ENCODE measurements around the gene KLHL15.
A peak's percentile ranks its signal among the peaks of the same experiment; 100 is the strongest.

Gene KLHL15

DNA sequence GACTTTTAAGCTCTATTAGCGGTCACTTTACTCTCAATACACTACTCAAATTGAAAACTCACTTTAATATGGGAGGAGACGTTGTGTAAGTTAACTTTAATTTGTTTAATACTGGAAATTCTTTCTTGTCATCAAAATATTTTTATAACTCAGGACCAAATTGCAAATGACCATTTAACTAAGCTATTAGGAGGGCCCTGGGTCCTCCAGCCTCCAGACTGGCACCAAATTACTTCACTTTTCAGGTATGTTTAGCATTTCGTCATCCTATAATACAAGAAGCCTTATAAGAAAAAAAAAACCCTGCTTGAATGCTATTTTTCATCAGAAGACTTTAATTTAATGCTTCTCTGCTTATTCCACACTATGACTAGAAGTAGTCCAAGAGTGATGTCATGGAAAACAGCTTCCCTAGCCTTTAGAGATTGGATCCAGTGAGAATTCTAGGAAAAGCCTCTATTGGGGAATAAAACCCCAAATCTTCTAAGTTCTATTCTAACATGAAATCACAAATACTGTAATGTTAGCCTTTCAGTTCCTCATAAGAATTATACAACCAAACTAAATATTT lies 6.6 kb downstream of the KLHL15 start:
- peaks cover 71% of the 10 kb centered on the region for H3K79me2 ChIP-seq (ENCODE audit: insufficient read depth, low read depth)
- TF ChIP-seq, protein P1, sequence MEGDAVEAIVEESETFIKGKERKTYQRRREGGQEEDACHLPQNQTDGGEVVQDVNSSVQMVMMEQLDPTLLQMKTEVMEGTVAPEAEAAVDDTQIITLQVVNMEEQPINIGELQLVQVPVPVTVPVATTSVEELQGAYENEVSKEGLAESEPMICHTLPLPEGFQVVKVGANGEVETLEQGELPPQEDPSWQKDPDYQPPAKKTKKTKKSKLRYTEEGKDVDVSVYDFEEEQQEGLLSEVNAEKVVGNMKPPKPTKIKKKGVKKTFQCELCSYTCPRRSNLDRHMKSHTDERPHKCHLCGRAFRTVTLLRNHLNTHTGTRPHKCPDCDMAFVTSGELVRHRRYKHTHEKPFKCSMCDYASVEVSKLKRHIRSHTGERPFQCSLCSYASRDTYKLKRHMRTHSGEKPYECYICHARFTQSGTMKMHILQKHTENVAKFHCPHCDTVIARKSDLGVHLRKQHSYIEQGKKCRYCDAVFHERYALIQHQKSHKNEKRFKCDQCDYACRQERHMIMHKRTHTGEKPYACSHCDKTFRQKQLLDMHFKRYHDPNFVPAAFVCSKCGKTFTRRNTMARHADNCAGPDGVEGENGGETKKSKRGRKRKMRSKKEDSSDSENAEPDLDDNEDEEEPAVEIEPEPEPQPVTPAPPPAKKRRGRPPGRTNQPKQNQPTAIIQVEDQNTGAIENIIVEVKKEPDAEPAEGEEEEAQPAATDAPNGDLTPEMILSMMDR (conservative IDR thresholded peaks at IDR 0.05; ENCODE audit: low read depth, low read length), result no peak
- H3K27me3 ChIP-seq (ENCODE audit: insufficient read depth, low read depth), result no peaks in the 10 kb centered on the region
- H3K36me3 ChIP-seq (ENCODE audit: insufficient read depth), result no peaks in the 10 kb centered on the region
- H3K4me1 ChIP-seq (ENCODE audit: low read depth, poor library complexity, severe bottlenecking), result peaks cover 19% of the 10 kb centered on the region
- no peak overlapping the region for H3K9ac ChIP-seq
- H4K20me1 ChIP-seq (ENCODE audit: insufficient read depth), result no peaks in the 10 kb centered on the region
- H3K27ac ChIP-seq, result no peak overlapping the region
- 0 out of 2 replicates have a peak overlapping the region, but pooled peaks have one; percentile 9 for H3K4me2 ChIP-seq
- no peak overlapping the region for H3K4me3 ChIP-seq (IDR thresholded peaks at IDR 0.05; ENCODE audit: insufficient read depth, low read depth, low read length)
- H2AFZ ChIP-seq (ENCODE audit: low read depth), result no peak overlapping the region

DNA sequence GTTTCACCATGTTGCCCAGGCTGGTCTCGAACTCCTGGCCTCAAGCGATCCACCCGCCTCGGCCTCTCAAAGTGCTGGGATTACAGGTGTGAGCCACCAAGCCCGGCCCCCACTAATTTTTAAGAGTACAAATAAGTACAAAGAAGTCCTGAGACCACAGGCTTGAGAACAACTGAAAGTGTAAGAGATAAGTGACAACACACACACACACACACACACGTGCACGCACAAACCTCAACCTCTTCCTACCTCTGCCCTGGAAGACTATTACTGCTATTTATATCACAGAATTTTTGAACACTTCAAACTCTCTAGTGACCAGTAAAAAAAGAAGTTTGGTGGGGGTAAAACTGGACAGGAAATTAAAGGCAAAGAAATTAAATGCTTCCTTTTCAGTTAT lies 7.5 kb downstream of the KLHL15 start:
- H3K4me2 ChIP-seq, result no peak overlapping the region
- H3K4me1 ChIP-seq (ENCODE audit: low read depth, poor library complexity, severe bottlenecking), result peaks cover 19% of the 10 kb centered on the region
- H3K36me3 ChIP-seq (ENCODE audit: insufficient read depth), result no peaks in the 10 kb centered on the region
- H3K79me2 ChIP-seq (ENCODE audit: insufficient read depth, low read depth), result peaks cover 71% of the 10 kb centered on the region
- H2AFZ ChIP-seq (ENCODE audit: low read depth), result no peak overlapping the region
- no peak overlapping the region for H3K27ac ChIP-seq
- no peak overlapping the region for H3K4me3 ChIP-seq (IDR thresholded peaks at IDR 0.05; ENCODE audit: insufficient read depth, low read depth, low read length)
- TF ChIP-seq, protein P1 (conservative IDR thresholded peaks at IDR 0.05; ENCODE audit: low read depth, low read length), result no peak
- no peaks in the 10 kb centered on the region for H4K20me1 ChIP-seq (ENCODE audit: insufficient read depth)
- H3K27me3 ChIP-seq (ENCODE audit: insufficient read depth, low read depth), result no peaks in the 10 kb centered on the region
- H3K9ac ChIP-seq, result no peak overlapping the region

DNA sequence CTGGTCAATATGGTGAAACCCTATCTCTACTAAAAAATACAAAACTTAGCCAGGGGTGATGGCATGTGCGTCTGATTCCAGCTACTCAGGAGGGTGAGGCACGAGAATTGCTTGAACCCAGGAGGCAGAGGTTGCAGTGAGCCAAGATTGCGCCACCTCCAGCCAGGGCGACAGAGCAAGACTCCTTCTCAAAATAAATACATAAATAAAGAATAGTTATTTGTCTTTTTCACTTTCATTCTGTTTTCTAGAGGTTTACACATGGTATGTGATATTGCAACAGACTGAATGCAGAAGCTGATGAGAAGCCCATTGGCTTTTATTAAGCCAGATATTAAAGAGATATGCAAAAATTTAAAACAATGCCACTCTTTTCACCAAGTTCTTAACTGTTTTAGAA lies 8.2 kb downstream of the KLHL15 start:
- TF ChIP-seq, protein P1 (conservative IDR thresholded peaks at IDR 0.05; ENCODE audit: low read depth, low read length), result no peak

DNA sequence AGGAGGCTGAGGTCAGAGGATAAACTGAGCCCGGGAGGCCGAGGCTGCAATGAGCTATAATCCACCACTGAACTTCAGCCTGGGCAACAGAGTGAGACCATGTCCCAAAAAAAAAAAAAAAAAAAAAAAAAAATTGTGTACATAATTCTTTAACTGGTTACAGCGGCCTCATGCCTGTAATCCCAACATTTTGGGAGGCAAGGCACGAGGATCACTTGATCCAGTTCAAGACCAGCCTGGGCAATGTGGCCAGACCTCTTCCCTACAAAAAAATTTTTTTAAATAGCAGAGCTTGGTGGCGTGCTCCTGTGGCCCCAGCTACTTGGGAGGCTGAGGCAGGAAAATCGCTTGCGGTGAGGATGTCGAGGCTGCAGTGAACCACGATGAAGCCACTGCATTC lies 9.3 kb downstream of the KLHL15 start:
- Histone ChIP-seq H3K4me1 (ENCODE audit: low read depth, poor library complexity, severe bottlenecking) (peaks cover 19% of the 10 kb centered on the region), H2AFZ (ENCODE audit: low read depth) (no peak overlapping the region), H3K4me3 (IDR thresholded peaks at IDR 0.05; ENCODE audit: insufficient read depth, low read depth, low read length) (no peak overlapping the region), H3K27me3 (ENCODE audit: insufficient read depth, low read depth) (no peaks in the 10 kb centered on the region), H3K27ac (no peak overlapping the region), H3K79me2 (ENCODE audit: insufficient read depth, low read depth) (peaks cover 53% of the 10 kb centered on the region), H3K9ac (no peak overlapping the region), H3K36me3 (ENCODE audit: insufficient read depth) (no peaks in the 10 kb centered on the region), H3K4me2 (no peak overlapping the region), H4K20me1 (ENCODE audit: insufficient read depth) (no peaks in the 10 kb centered on the region)
- TF ChIP-seq, protein P1 (conservative IDR thresholded peaks at IDR 0.05; ENCODE audit: low read depth, low read length), result no peak

More for the DNA sequence above, 8.2 kb downstream of the KLHL15 start:
- Histone ChIP-seq H3K27me3 (ENCODE audit: insufficient read depth, low read depth) (no peaks in the 10 kb centered on the region), H3K36me3 (ENCODE audit: insufficient read depth) (no peaks in the 10 kb centered on the region), H3K9ac (no peak overlapping the region), H4K20me1 (ENCODE audit: insufficient read depth) (no peaks in the 10 kb centered on the region), H3K4me1 (ENCODE audit: low read depth, poor library complexity, severe bottlenecking) (peaks cover 19% of the 10 kb centered on the region), H3K27ac (no peak overlapping the region), H2AFZ (ENCODE audit: low read depth) (no peak overlapping the region), H3K4me3 (IDR thresholded peaks at IDR 0.05; ENCODE audit: insufficient read depth, low read depth, low read length) (no peak overlapping the region), H3K79me2 (ENCODE audit: insufficient read depth, low read depth) (peaks cover 65% of the 10 kb centered on the region), H3K4me2 (no peak overlapping the region)
